Activated CD4-positive, alpha-beta T cell treated with anti-CD3 and anti-CD28 coated beads, Interleukin-10, Interleukin-2, amounts not matched to agents 100 ng/mL and 50 ng/mL, durations not matched to agents 16 hours and 8 hours (primary cell): ENCODE measurements around the gene KIAA1549.
"Not testable (repeated sequence)": the region's sequence is repeated elsewhere in the genome, so short reads cannot be mapped to it uniquely, and the experiment has no call there.

ENCODE experiments used
- DNase-seq: peaks from one replicate; pipeline ENCODE4 v3.0.0-alpha.2; 2020

KIAA1549 gene

DNA sequence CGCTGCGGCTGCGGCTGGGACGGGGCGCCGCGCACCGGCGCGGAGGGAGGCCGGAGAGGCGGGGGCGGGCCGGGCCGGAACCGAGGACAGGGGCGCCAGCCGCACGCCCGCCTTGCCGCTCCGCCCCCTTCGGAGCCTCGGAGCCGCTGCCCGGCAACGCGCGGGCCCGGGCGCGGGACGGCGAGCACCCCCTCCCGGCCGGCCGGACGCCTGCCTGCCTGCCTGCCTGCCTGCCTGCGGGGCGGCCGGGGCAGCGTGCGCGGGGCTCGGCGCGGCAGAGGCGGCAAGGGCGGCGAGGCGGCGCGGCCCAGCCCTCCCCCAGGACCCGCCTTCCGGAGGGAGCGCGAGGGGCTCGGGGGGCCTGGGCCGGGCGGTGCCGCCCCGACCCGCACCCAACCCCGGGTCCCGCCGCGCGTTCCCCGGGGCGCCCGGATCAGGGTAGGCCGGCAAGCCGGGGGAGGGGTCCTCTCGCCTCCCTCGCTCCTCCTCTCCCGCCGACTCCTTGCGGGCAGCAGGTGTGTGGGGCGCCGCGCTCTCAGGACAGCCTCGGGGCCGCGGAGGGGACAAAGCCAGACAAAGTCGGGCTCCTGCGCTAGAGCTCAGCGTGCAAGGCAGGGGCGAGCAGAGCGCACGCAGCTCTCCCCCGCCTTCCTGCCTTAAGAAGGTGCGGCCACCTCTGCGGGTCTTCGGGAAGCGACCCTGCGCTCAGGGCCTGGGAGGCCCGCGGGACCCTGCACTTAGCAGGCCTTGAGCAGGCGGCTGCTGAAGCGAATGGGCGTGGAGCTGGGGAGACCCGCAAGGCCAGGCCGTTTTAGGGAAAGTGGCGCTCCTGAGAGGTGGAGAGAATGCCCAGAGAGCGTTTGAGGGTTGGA lies at the start of gene KIAA1549:
KIAA1549 (minus strand) TSS at position 58 of the 872 bp plus-strand sequence. CDS start 120 bp downstream, outside the sequence.
- peak; percentile 69 for DNase-seq

DNA sequence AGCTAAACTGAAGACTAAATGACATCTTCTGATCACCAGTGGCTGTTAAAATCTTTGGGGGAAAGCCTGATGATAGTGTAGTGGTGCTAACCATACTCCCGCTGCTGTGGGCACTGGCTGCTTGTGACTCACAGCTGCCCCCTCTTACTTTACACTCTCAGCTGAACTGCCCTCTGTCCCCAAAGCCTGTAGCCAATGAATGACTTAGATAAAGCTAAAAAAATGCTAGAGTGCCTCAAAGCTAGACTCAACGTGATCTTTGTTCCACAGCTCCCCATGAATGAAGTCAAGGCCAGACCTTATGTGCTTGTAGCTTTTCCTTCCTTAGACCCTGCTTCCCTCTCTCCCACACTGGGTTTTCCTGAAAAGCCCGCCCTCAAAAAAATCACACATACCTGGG lies 48.2 kb upstream of the KIAA1549 start:
- no peak for DNase-seq

DNA sequence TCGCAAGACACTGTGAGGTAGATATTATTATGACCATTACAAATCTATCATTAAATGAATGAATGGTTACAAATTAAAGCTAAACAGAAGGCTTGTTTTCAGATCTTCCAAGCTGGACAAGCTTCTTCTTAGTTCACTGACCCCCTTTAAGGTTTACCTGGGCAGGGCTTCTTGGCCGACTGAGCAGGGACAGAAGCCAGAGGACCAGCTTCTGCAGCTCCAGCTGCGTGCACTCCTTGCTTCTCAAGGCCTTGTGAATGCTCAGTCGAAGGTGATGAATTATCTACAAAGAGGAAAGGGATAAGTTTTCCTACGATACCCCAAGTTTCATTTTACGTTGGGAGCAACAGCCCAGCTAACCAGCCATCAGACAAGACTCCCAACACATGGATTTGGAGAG lies 45.4 kb upstream of the KIAA1549 start:
- no peak for DNase-seq

- DNase-seq = not testable (repeated sequence)
Observed at GRCh38 chr7:139025861-139026260, 44.7 kb upstream of the KIAA1549 start.

DNA sequence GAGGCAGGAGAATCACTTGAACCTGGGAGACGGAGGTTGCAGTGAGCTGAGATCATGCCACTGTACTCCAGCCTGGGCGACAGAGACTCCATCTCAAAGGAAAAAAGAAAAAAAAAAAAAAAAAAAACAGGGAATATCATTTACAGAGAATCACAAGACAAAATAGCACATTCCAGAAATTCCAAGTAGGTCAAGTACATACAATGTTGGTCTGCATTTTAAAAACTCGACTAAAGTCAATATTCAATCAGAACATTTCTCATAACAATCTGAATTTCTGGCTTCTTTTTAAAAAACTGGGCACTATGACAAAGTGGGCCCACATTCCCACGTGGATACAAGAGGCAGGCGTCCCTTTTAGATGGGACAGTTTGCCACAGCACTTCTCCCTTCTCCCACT lies 41.9 kb upstream of the KIAA1549 start:
- no peak for DNase-seq

DNA sequence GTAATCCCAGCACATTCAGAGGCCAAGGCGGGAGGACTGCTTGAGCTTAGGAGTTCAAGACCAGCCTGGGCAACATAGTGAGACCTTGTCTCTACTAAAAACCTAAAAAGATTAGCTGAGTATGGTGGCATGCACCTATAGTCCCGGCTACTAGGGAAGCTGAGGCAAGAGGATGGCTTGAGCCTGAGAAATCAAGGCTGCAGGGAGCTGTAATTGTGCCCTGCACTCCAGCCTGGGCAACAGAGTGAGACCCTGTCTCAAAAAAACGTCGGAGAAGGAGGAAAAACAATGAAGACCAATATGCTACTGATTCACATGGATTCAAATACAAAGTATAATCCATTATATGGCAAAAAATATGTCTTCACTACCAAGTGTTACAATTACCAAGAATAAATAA lies 41.1 kb upstream of the KIAA1549 start:
- DNase-seq = no peak

DNA sequence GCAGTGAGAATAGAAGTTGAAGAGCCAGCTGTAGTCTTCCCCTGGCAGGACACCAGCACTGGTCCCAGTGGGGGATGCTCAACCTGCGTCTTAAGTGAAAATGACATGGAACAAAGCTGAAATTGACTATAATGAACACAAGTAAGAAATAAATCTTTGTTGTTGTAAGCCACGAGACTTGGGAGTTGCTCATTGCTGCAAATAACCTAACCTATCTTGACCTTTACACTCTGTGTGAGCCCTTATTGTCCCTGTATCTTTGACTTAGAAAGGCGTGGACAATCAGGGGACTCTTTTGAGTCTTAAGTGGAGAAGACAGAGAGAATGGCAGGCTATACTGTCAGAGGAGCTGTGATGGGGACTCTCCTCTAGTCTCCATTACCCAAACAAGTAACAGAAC lies 37.7 kb upstream of the KIAA1549 start:
- DNase-seq = no peak

DNA sequence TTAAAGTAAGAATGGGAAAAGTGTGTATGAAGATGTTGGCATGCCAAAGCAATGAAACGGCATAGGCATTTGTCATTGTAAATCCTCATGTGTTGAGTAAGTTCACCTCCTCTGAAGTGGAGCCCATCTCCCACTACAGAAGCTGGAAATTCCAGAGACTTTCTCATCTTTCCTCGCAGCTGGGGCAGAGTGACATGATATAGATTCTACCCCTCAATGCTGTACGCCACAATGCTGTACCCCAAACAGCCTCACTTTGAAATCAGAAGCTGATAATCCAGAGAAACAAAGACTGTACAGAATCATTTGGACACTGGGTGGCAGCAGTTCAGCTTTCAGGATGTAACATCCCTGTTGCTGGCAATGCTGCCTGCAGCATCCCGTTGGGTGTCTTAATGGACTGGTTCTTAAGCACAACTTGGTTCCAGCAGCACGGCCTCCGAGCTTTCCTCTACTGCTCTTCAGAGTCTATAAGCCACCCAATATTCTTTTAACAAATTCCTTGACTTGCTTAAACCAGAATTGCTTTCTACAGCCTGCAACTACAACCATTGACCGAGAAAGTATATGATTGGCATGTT lies 35.8 kb upstream of the KIAA1549 start:
- DNase-seq = peak; percentile 76

GRCh38 chr7:139011373-139011772 lies 30.2 kb upstream of the KIAA1549 start:
- DNase-seq = no peak

- DNase-seq = no peak
Observed at GRCh38 chr7:139004321-139005090, 23.3 kb upstream of the KIAA1549 start.

- DNase-seq = no peak
Observed at GRCh38 chr7:138999414-138999813, 18.2 kb upstream of the KIAA1549 start.

GRCh38 chr7:138992052-138992531 lies 10.9 kb upstream of the KIAA1549 start:
- DNase-seq = no peak

DNA sequence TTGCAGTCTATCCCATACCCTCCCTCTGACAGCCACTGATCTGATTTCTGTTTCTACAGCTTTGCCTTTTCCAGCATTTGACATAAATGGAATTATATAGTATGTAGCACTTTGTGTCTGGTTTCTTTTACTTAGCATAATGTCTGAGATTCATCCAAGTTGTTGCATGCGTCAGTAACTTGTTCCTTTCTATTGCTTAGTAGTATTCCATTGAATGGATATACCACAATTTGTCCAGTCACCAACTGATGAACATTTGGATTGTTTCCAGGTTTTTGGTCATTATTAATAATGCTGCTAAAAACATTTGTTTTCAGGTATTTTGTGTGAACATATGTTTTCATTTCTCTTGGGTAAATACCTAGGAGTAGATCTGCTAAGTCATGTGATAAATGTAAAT lies 6.5 kb upstream of the KIAA1549 start:
- no peak for DNase-seq

GRCh38 chr7:138982204-138982623 lies 1.0 kb upstream of the KIAA1549 start:
- no peak for DNase-seq

DNA sequence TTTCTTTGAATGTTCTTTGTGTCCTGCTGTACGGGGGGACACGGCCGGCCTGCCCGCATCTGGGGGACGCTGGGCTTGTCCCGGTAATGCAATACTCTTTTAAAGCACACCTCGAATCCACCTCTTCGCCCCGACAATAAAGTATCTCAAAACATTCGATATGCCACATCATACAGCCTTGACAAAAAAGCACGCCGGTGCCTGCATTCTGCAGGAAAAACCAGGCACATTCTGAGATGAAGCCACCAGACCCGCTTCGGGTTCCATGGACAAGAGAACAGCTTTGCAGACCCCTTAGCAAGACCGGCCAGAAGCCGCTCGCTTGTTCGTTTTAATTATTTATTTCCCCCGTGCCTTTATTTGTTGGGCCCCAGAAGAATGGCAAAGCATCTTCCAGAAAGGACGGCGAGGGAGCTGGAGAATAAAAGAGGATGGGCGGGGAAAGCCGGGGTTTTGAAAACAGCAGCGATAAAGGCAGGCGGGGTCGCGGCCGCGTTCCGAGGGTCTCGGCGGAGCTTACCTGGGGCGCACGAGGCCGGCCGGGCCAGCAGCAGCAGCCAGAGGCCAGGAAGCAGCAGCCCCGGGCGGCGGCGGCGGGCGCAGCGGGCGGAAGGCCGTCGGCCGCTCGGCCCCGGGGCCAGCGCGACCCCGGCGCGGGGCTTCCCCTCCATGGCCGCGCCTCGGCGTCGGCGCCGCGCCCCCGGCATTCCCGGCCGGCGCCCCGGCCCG lies 462 bp downstream of the KIAA1549 start:
- DNase-seq = no peak

DNA sequence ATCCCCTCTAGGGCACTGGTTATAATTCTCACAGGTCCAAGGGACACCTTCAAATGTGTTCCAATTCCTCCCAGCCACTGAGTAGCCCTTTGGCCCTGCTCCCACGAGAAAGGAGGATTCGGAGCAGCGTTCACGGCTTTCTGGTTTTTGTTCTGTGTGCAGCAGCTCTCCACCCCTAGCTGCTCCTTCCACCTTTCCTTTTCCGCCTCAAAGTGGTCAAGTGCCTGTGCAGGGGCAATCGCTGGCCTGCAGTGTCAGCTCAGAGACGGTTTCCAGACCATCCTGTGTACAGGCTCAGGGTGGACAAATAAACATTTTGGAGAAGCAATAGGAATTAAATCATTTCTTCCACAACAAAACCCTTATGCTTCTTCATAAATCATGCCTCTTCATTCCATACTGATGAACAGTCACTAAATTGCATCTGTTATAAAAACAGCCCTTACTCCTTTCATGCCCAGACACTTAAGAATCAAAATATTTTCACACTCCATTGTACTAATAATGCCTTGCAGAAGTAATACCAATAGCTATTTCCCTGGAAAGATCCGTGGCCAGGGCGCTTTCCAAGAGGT lies 1.1 kb downstream of the KIAA1549 start:
- DNase-seq = no peak

- DNase-seq = peak; percentile 22
Observed at GRCh38 chr7:138979226-138979979, 1.8 kb downstream of the KIAA1549 start.

- no peak for DNase-seq
Observed at GRCh38 chr7:138978541-138979184, 2.5 kb downstream of the KIAA1549 start.

DNA sequence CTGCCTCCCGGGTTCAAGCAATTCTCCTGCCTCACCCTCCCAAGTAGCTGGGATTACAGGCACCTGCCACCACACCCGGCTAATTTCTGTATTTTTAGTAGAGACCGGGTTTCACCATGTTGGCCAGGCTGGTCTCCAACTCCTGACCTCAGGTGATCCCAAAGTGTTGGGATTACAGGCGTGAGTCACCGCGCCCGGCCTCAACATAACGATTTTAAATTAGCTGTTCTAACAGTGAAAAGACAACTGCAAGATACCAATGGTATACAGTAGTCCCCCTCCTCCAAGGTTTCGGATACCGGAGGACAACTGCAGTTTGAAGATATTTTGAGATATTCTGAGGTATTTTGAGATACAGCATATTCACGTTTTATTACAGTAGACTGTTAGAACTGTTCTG lies 5.0 kb downstream of the KIAA1549 start:
- DNase-seq = not testable (repeated sequence)

GRCh38 chr7:138975343-138976104 lies 5.7 kb downstream of the KIAA1549 start:
- no peak for DNase-seq
